Osteoblast (primary cell): ENCODE results near the gene MAP6. TPM values are rescaled to one million over a fixed set of nuclear protein-coding genes. Genes with fewer than 3 reads are reported as not detected.
"Not testable (repeated sequence)": the region's sequence is repeated elsewhere in the genome, so short reads cannot be mapped to it uniquely, and the experiment has no call there.

Experiments
- DNase-seq: peaks from one replicate; pipeline ENCODE4 v3.0.0; 2011; ENCODE audit warnings: low spot score, mixed read lengths; ENCODE audit not compliant: insufficient read length; ENCODE audit errors: missing footprints
- H2AFZ ChIP-seq: 2 replicates; pipeline ENCODE4 v1.6.0; 2011; ENCODE audit warnings: mild to moderate bottlenecking, low read length
- H3K27ac ChIP-seq: 2 replicates; pipeline ENCODE4 v1.5.1; 2011; ENCODE audit warnings: mild to moderate bottlenecking, low read depth, low read length, moderate library complexity
- H3K27me3 ChIP-seq: 2 replicates; pipeline ENCODE4 v1.6.0; 2012; ENCODE audit warnings: mild to moderate bottlenecking, control low read depth, inconsistent platforms, low read length, moderate library complexity; ENCODE audit not compliant: insufficient read depth
- H3K36me3 ChIP-seq: 2 replicates; pipeline ENCODE4 v1.5.1; 2011; ENCODE audit warnings: mild to moderate bottlenecking, low read length, control low read depth, moderate library complexity; ENCODE audit not compliant: insufficient read depth
- H3K4me1 ChIP-seq: 2 replicates; pipeline ENCODE4 v1.5.1; 2011; ENCODE audit warnings: mild to moderate bottlenecking, low read length, control low read depth, moderate library complexity; ENCODE audit not compliant: insufficient read depth
- H3K4me2 ChIP-seq: 2 replicates; pipeline ENCODE4 v1.6.0; 2011; ENCODE audit warnings: mild to moderate bottlenecking, low read length; ENCODE audit not compliant: insufficient read depth
- H3K4me3 ChIP-seq: fragments of 200-600 bp; sonication (generic); 3 replicates; pipeline ENCODE4 v1.5.1; 2012; ENCODE audit warnings: mild to moderate bottlenecking, low read length, inconsistent platforms; ENCODE audit not compliant: insufficient read depth
- H3K79me2 ChIP-seq: 2 replicates; pipeline ENCODE4 v1.6.0; 2012; ENCODE audit warnings: mild to moderate bottlenecking, low read length, control low read depth, inconsistent platforms; ENCODE audit not compliant: insufficient read depth
- H3K9me3 ChIP-seq: 2 replicates; pipeline ENCODE4 v1.5.1; 2011; ENCODE audit warnings: low read depth, low read length, control low read depth
- H4K20me1 ChIP-seq: 2 replicates; pipeline ENCODE4 v1.6.0; 2012; ENCODE audit warnings: mild to moderate bottlenecking, low read length, control low read depth; ENCODE audit not compliant: insufficient read depth
- total RNA-seq: library from RNA; depleted of rRNA; stranded (reverse); fragments of >200 nt; gene quantifications from 2 replicates; pipeline ENCODE4 v1.2.3, GENCODE V29; 2012
- TF ChIP-seq, protein P1 (sequence below): IDR thresholded peaks from 2 replicates; pipeline ENCODE4 v1.5.1; 2011; ENCODE audit warnings: mild to moderate bottlenecking, low read depth, low read length, moderate library complexity; ENCODE audit errors: extremely low read depth

Gene MAP6
- total RNA-seq, 1 donor, result 0.72 TPM

- TF ChIP-seq, protein P1, sequence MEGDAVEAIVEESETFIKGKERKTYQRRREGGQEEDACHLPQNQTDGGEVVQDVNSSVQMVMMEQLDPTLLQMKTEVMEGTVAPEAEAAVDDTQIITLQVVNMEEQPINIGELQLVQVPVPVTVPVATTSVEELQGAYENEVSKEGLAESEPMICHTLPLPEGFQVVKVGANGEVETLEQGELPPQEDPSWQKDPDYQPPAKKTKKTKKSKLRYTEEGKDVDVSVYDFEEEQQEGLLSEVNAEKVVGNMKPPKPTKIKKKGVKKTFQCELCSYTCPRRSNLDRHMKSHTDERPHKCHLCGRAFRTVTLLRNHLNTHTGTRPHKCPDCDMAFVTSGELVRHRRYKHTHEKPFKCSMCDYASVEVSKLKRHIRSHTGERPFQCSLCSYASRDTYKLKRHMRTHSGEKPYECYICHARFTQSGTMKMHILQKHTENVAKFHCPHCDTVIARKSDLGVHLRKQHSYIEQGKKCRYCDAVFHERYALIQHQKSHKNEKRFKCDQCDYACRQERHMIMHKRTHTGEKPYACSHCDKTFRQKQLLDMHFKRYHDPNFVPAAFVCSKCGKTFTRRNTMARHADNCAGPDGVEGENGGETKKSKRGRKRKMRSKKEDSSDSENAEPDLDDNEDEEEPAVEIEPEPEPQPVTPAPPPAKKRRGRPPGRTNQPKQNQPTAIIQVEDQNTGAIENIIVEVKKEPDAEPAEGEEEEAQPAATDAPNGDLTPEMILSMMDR, result no peak
- Histone ChIP-seq H2AFZ (no peak overlapping the region), H3K4me3 (no peak overlapping the region), H3K27me3 (no peaks in the 10 kb centered on the region), H3K27ac (no peak overlapping the region), H3K4me1 (peaks cover 15% of the 10 kb centered on the region), H3K79me2 (no peaks in the 10 kb centered on the region), H3K9me3 (no peaks in the 10 kb centered on the region), H4K20me1 (no peaks in the 10 kb centered on the region), H3K4me2 (no peak overlapping the region), H3K36me3 (no peaks in the 10 kb centered on the region)
- DNase-seq, result peak; percentile 8
Measured at GRCh38 chr11:75585293-75585670, 83.6 kb downstream of the MAP6 start.

DNA sequence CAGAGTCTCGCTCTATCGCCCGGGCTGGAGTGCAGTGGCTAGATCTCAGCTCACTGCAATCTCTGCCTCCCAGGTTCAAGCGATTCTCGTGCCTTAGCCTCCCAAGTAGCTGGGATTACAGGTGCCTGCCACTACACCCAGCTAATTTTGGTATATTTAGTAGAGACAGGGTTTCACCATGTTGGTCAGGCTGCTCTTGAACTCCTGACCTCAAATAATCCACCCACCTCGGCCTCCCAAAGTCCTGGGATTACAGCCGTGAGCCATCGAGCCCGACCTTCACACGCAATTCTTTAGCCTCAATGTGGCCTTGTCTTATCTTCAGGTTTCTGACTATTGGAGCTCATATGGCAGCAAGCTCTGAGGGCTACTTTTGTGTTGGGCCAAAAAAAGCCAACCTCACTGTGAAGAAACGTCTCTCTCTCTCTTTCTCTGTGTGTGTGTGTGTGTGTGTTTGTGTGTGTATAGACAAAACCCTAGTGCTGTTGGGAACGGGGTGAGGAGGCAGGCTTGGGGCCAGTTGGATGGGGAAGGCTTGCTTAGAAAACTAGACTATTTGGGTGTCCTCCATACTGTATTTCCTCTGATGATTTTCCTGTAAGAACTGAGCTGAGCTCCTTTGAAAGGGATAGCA lies 84.1 kb downstream of the MAP6 start:
- not testable (repeated sequence) for H2AFZ ChIP-seq, DNase-seq, H3K27ac ChIP-seq, H3K4me3 ChIP-seq, H3K79me2 ChIP-seq, H4K20me1 ChIP-seq, H3K36me3 ChIP-seq, H3K27me3 ChIP-seq, H3K9me3 ChIP-seq
- H3K4me2 ChIP-seq, result peak overlapping the region; percentile 98
- peaks cover 15% of the 10 kb centered on the region for H3K4me1 ChIP-seq

DNA sequence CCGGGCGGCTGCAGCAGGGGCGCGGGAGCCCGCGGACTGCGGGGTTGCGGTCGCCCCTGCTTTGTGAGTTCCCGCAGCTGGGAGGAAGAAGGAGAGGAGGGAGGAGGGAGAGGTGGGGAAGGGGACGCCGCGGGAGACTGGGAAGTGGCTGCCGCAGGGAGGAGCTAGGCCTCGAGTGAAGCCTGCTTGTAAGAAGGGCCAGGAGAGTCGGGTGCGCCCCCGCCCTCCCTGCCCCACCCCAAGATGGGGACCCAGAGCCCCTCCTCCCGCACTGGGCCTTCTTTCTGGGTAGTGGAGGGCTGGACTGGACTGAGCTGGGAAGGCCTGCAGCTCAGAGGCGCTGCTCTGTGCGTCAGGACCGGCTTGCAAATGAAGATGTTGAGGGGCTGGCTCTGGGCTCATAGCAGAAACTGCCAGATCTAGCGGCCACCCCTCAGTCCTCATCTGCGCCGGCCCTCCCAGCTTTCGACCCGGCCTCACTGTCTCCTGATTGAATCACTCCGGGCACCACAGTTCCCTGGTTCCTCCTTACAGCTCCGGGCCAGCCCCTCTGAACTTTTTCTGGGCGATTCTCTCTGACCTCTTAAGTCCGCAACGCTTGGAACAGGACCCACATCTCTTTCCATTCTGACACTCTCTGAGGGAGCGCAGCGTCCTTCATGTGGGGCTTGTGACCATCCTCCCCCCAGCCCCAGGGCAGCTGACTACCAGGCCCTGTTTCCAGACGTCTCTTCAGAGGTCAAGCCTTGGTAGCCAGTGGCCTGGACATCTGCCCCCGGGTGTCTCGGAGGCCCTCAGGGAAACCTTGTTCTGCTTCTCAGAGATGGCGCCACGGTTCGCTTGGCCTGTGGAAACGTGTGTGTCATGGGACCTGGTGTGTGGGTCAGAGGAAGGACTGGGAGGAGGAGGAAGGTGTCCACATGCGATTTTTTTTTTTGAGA lies 84.8 kb downstream of the MAP6 start:
- no peaks in the 10 kb centered on the region for H3K79me2 ChIP-seq
- TF ChIP-seq, protein P1, result no peak
- peaks cover 15% of the 10 kb centered on the region for H3K4me1 ChIP-seq
- H2AFZ ChIP-seq, result peak overlapping the region; percentile 94
- no peaks in the 10 kb centered on the region for H3K9me3 ChIP-seq
- H3K27me3 ChIP-seq, result no peaks in the 10 kb centered on the region
- DNase-seq, result peak; percentile 97
- H3K27ac ChIP-seq, result peak overlapping the region; percentile 87
- peak overlapping the region; percentile 98 for H3K4me2 ChIP-seq
- no peaks in the 10 kb centered on the region for H3K36me3 ChIP-seq
- H4K20me1 ChIP-seq, result no peaks in the 10 kb centered on the region
- peak overlapping the region; percentile 90 for H3K4me3 ChIP-seq

DNA sequence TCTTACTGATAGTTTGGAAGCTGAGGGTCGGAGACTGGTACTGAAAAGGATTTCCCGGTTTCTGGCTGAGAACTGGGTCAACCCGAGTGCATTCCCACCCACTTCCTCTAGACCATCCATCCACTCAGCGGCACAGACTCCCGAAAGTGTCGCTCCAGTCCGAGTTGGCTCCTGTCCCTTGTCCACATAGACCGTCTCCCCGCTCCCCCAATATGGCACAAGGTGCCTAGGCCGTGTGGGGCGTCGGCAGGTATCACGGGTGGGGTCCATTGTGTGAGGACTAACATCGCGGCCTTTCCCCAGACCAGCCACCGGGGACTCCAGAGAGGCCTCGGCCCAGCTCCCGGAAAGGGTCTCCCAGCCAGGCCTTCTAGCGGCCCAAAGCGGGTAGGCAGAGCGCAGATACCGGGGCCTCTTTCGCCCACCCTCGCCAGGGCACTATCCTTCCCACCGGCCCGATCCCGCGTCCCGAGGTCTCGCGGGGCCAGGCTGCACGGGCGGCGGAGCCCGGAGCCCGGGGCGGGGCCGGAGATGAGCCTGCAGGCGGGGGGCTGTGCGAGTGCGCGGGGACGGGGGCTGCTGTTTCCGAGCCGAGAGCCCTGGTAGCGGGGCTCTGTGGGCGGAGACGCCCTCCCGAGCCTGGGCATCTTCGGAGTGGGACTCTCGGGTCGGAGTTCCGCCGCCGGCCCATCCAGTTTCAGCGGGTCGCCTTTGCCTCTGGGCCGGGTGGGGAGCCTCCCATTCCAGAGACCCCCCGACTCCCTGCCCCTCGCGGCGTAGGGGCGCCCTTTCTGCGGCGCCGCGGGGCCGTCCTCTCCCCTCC lies 85.7 kb downstream of the MAP6 start:
- peaks cover 15% of the 10 kb centered on the region for H3K4me1 ChIP-seq
- TF ChIP-seq, protein P1, result no peak
- DNase-seq, result peak; percentile 98
- H3K9me3 ChIP-seq, result no peaks in the 10 kb centered on the region
- peak overlapping the region; percentile 90 for H3K4me3 ChIP-seq
- H3K27ac ChIP-seq, result peak overlapping the region; percentile 87
- H3K36me3 ChIP-seq, result no peaks in the 10 kb centered on the region
- H3K79me2 ChIP-seq, result no peaks in the 10 kb centered on the region
- H3K4me2 ChIP-seq, result peak overlapping the region; percentile 98
- no peaks in the 10 kb centered on the region for H3K27me3 ChIP-seq
- H4K20me1 ChIP-seq, result no peaks in the 10 kb centered on the region
- peak overlapping the region; percentile 94 for H2AFZ ChIP-seq
